GM21423 (cell line): ENCODE data around the gene CDK6.
"Not testable (repeated sequence)": the region's sequence is repeated elsewhere in the genome, so short reads cannot be mapped to it uniquely, and the experiment has no call there.

Experiments
- ATAC-seq: cut with Tn5 transposase; IDR thresholded peaks from one replicate; pipeline ENCODE4 v1.9.1; 2021; ENCODE audit warnings: mild to moderate bottlenecking, moderate library complexity; ENCODE audit not compliant: unreplicated experiment

The CDK6 gene

GRCh38 chr7:92836489-92836999, at the start of gene CDK6:
Gene CDK6 (minus strand): TSS chr7:92836573. CDS start chr7:92833323, 3,250 bp downstream.
- peak; percentile 37 for ATAC-seq

GRCh38 chr7:92886039-92886438, 49.7 kb upstream of the CDK6 start:
- ATAC-seq = not testable (repeated sequence)

- ATAC-seq = no peak
Observed at GRCh38 chr7:92884218-92884617, 47.8 kb upstream of the CDK6 start.

- ATAC-seq = no peak
Observed at GRCh38 chr7:92882760-92883159, 46.4 kb upstream of the CDK6 start.

GRCh38 chr7:92881091-92881485, 44.7 kb upstream of the CDK6 start:
- no peak for ATAC-seq

- ATAC-seq = peak; percentile 64
Observed at GRCh38 chr7:92880212-92881090, 44.1 kb upstream of the CDK6 start.

- no peak for ATAC-seq
Observed at GRCh38 chr7:92877367-92877766, 41.0 kb upstream of the CDK6 start.

GRCh38 chr7:92876836-92877235, 40.5 kb upstream of the CDK6 start:
- ATAC-seq = no peak

- ATAC-seq = no peak
Observed at GRCh38 chr7:92875719-92876118, 39.3 kb upstream of the CDK6 start.

- ATAC-seq = no peak
Observed at GRCh38 chr7:92875173-92875572, 38.8 kb upstream of the CDK6 start.

- ATAC-seq = no peak
Observed at GRCh38 chr7:92874567-92874966, 38.2 kb upstream of the CDK6 start.

- no peak for ATAC-seq
Observed at GRCh38 chr7:92873776-92874175, 37.4 kb upstream of the CDK6 start.

- no peak for ATAC-seq
Observed at GRCh38 chr7:92872701-92873100, 36.3 kb upstream of the CDK6 start.

- no peak for ATAC-seq
Observed at GRCh38 chr7:92868683-92869293, 32.4 kb upstream of the CDK6 start.

- ATAC-seq = not testable (repeated sequence)
Observed at GRCh38 chr7:92864169-92864568, 27.8 kb upstream of the CDK6 start.

GRCh38 chr7:92856436-92856835, 20.1 kb upstream of the CDK6 start:
- no peak for ATAC-seq

GRCh38 chr7:92854501-92855238, 18.3 kb upstream of the CDK6 start:
- peak; percentile 46 for ATAC-seq

GRCh38 chr7:92851732-92852131, 15.4 kb upstream of the CDK6 start:
- ATAC-seq = no peak

GRCh38 chr7:92850516-92850915, 14.1 kb upstream of the CDK6 start:
- no peak for ATAC-seq

- ATAC-seq = no peak
Observed at GRCh38 chr7:92849322-92849721, 12.9 kb upstream of the CDK6 start.

GRCh38 chr7:92848851-92849250, 12.5 kb upstream of the CDK6 start:
- no peak for ATAC-seq
